HepG2 (cell line): ENCODE data around the gene OR52I1. TPM values are rescaled to one million over a fixed set of nuclear protein-coding genes. Genes with fewer than 3 reads are reported as not detected.

ENCODE experiments used
- ATAC-seq: fragments of 200-7000 bp; cut with Tn5 transposase; 3 replicates; pipeline ENCODE4 v1.9.1; 2020; ENCODE audit warnings: mild to moderate bottlenecking, moderate library complexity
- BruUV-seq: library from RNA; stranded (reverse); fragments of 400-500 nt; replicated peaks from 2 replicates; lab custom pipeline; 2021; lab: Mats Ljungman, UMichigan
- CTCF ChIA-PET: fragments of 300-600 bp; formaldehyde crosslinking; extraction: SDS; loops from one replicate; lab custom pipeline; 2021; ENCODE audit warnings: low total read pairs, inconsistent platforms, low intra/inter-chr PET ratio; lab: Yijun Ruan, JAX
- POLR2A ChIA-PET: fragments of 350-600 bp; sonication (Branson Sonifier 250); formaldehyde crosslinking; loops from one replicate; lab custom pipeline; 2020; ENCODE audit warnings: antibody characterized with exemption, inconsistent platforms; lab: Yijun Ruan, JAX
- DNase-seq: peaks from one replicate; pipeline ENCODE4 v3.0.0-alpha.2; 2015; ENCODE audit warnings: low spot score
- FAIRE-seq: peaks from 3 replicates; lab custom pipeline; 2011; peaks lifted over from hg19 to GRCh38; lab: Jason Lieb, UNC
- H2AFZ ChIP-seq: one replicate; pipeline ENCODE4 v1.6.1; 2011; ENCODE audit warnings: low read length, inconsistent platforms
- H3K27ac ChIP-seq: fragments of 300-600 bp; 3 replicates; pipeline ENCODE4 v1.8.0; 2011; ENCODE audit warnings: mixed run types, mild to moderate bottlenecking, mixed read lengths, low read length, inconsistent platforms; ENCODE audit not compliant: insufficient read depth; ENCODE audit errors: extremely low read length
- H3K27me3 ChIP-seq, 2 experiments: fragments of 200-600 bp in 1 of 2; 2 replicates in 1 of 2; 3 replicates in 1 of 2; pipeline versions ENCODE4 v1.6.0 to v1.8.0; 2011; ENCODE audit warnings: low read length in 2 of 2, mild to moderate bottlenecking in 2 of 2, moderate library complexity in 2 of 2, inconsistent platforms in 1 of 2; ENCODE audit not compliant: insufficient read depth in 2 of 2, control insufficient read depth in 1 of 2
- H3K36me3 ChIP-seq, 2 experiments: fragments of 200-600 bp in 1 of 2; replicated peaks in 1 of 2; 2 replicates in 1 of 2; 3 replicates in 1 of 2; pipeline versions ENCODE4 v1.5.1 to v1.8.0; 2011; ENCODE audit warnings: low read length in 2 of 2, inconsistent platforms in 1 of 2; ENCODE audit not compliant: insufficient read depth in 2 of 2, control insufficient read depth in 1 of 2
- H3K4me1 ChIP-seq: 2 replicates; pipeline ENCODE4 v1.5.1; 2012; ENCODE audit warnings: low read length, inconsistent platforms; ENCODE audit not compliant: insufficient read depth
- H3K4me2 ChIP-seq: 2 replicates; pipeline ENCODE4 v1.6.0; 2011; ENCODE audit warnings: low read depth, low read length, inconsistent platforms
- H3K4me3 ChIP-seq, 3 experiments: fragments of 200-600 bp in 1 of 3; sonication (generic), shearing (Covaris generic) in 1 of 3; replicated peaks in 1 of 3; 2 replicates each; pipeline ENCODE4 v1.5.1; 2011 to 2016; ENCODE audit warnings: low read length in 3 of 3, inconsistent platforms in 2 of 3, low read depth in 2 of 3, mild to moderate bottlenecking in 2 of 3, control low read depth in 1 of 3, mixed read lengths in 1 of 3; ENCODE audit not compliant: insufficient read depth in 1 of 3
- H3K79me2 ChIP-seq: one replicate; pipeline ENCODE4 v1.6.1; 2011; ENCODE audit warnings: low read length, inconsistent platforms; ENCODE audit not compliant: insufficient read depth
- H3K9ac ChIP-seq: 2 replicates; pipeline ENCODE4 v1.6.0; 2011; ENCODE audit warnings: mild to moderate bottlenecking, low read depth, low read length, inconsistent platforms; ENCODE audit not compliant: insufficient read depth
- H3K9me3 ChIP-seq: 2 replicates; pipeline ENCODE4 v1.5.1; 2012; ENCODE audit warnings: mild to moderate bottlenecking, low read length
- H4K20me1 ChIP-seq: 2 replicates; pipeline ENCODE4 v1.6.0; 2011; ENCODE audit warnings: inconsistent platforms, mild to moderate bottlenecking, low read length, moderate library complexity; ENCODE audit not compliant: insufficient read depth
- ATF1 ChIP-seq: IDR thresholded peaks from 2 replicates; pipeline ENCODE4 v1.6.1; 2016; ENCODE audit warnings: mild to moderate bottlenecking, control low read depth
- HNRNPK ChIP-seq: fragments of 200-400 bp; formaldehyde crosslinking; IDR thresholded peaks from 2 replicates; pipeline ENCODE4 v1.6.1; 2018; ENCODE audit warnings: low read length, low read depth, moderate library complexity, mild to moderate bottlenecking; ENCODE audit not compliant: poor library complexity, severe bottlenecking
- ISL2 ChIP-seq: sonication (generic); formaldehyde crosslinking; IDR thresholded peaks from 2 replicates; pipeline ENCODE4 v1.5.0; 2020; ENCODE audit warnings: missing genetic modification reagents
- SALL2 ChIP-seq: sonication (generic); formaldehyde crosslinking; IDR thresholded peaks from 2 replicates; pipeline ENCODE4 v1.8.1; 2023; ENCODE audit warnings: mild to moderate bottlenecking, missing genetic modification reagents, inconsistent platforms
- YEATS4 ChIP-seq: sonication (generic); formaldehyde crosslinking; IDR thresholded peaks from 2 replicates; pipeline ENCODE4 v1.4.0; 2020; ENCODE audit warnings: missing genetic modification reagents, borderline replicate concordance
- ZBTB20 ChIP-seq: sonication (generic); formaldehyde crosslinking; IDR thresholded peaks from 2 replicates; pipeline ENCODE4 v1.8.1; 2023; ENCODE audit warnings: missing genetic modification reagents, low read depth, mild to moderate bottlenecking, borderline replicate concordance
- ZNF17 ChIP-seq: sonication (generic); formaldehyde crosslinking; IDR thresholded peaks from 2 replicates; pipeline ENCODE4 v1.5.0; 2020; ENCODE audit warnings: mild to moderate bottlenecking, missing genetic modification reagents
- ZNF260 ChIP-seq: sonication (generic); formaldehyde crosslinking; IDR thresholded peaks from 2 replicates; pipeline ENCODE4 v1.4.0; 2020; ENCODE audit warnings: missing genetic modification reagents, low read depth, mild to moderate bottlenecking, borderline replicate concordance
- ZNF790 ChIP-seq: sonication (generic); formaldehyde crosslinking; IDR thresholded peaks from 2 replicates; pipeline ENCODE4 v1.8.0; 2022; ENCODE audit warnings: missing genetic modification reagents, mild to moderate bottlenecking, borderline replicate concordance
- WGBS: methylation state at CpG from one replicate; pipeline ENCODE4 v1.1.6; 2017; ENCODE audit warnings: low lambda C conversion rate; 5-methylcytosine and 5-hydroxymethylcytosine counted together
- in situ Hi-C: cut with HindIII; loops from 2 replicates; pipeline ENCODE4 v1.10.0; 2017; ENCODE audit warnings: low pct_unique_long_range_greater_than_20kb; ENCODE audit not compliant: extremely low pct_ligation_motif_present
- intact Hi-C: fragments of 100-400 bp; cut with micrococcal nuclease; formaldehyde crosslinking; loops from one replicate; pipeline ENCODE4 v1.10.0; 2022; ENCODE audit not compliant: unreplicated experiment
- polyA plus RNA-seq, 8 experiments: library from polyadenylated mRNA; depleted of rRNA in 3 of 8; stranded (reverse) in 7 of 8; unstranded in 1 of 8; fragments of >200 nt; fragmentation: Illumina TruSeq in 4 of 8; extraction: Trizol in 4 of 8; gene quantifications; 2 replicates each; pipeline versions ENCODE4 v1.2.1 to v1.2.3, GENCODE V29; 2011 to 2016; ENCODE audit warnings: low read depth in 4 of 8, missing spikeins in 1 of 8, mixed read lengths in 1 of 8; ENCODE audit not compliant: insufficient read depth in 1 of 8
- total RNA-seq, 5 experiments: library from RNA; depleted of rRNA; stranded (reverse); fragments of >200 nt; fragmentation: Illumina TruSeq; extraction: Trizol; gene quantifications; 2 replicates each; pipeline ENCODE4 v1.2.3, GENCODE V29; 2016; ENCODE audit warnings: low read depth in 1 of 5
- TF ChIP-seq, protein P1 (sequence below): sonication (generic); formaldehyde crosslinking; IDR thresholded peaks from 2 replicates; pipeline ENCODE4 v1.5.0; 2020; ENCODE audit warnings: mild to moderate bottlenecking, missing genetic modification reagents, borderline replicate concordance

Gene OR52I1
- total and polyA plus RNA-seq, 2 of the 13 experiments (the other 11 are each of a cell fraction or from before 2014, with no cell fraction given): not detected

DNA sequence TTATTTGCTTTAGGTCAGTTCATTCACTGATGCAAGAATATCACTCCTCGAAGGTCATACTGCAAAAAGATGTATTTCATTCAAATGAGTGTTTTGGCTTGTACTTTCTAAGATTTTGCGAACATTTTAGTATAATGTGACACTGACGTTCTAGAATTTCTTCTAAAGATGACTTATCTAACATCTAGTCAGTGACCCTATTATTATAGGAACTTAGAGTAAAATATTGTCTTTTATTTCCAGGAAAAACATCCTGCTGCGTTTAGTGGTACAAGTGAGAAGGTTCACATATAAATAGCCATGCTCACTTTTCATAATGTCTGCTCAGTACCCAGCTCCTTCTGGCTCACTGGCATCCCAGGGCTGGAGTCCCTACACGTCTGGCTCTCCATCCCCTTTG is 48.9 kb upstream of the OR52I1 start, which contains the start of gene OR52M1:
Gene OR52M1, plus strand, starts transcription at position 301 of the 400 bp plus-strand sequence. Its CDS starts 0 bp downstream, at position 301.
- TF ChIP-seq YEATS4 (CRISPR knock-in tag) (no peak), ZNF17 (CRISPR knock-in tag) (no peak), ZNF260 (CRISPR knock-in tag) (no peak), ZNF790 (CRISPR knock-in tag) (no peak), ZBTB20 (CRISPR knock-in tag) (no peak), HNRNPK (no peak), SALL2 (CRISPR knock-in tag) (no peak), ATF1 (no peak), ISL2 (CRISPR knock-in tag) (no peak)
- TF ChIP-seq, protein P1, sequence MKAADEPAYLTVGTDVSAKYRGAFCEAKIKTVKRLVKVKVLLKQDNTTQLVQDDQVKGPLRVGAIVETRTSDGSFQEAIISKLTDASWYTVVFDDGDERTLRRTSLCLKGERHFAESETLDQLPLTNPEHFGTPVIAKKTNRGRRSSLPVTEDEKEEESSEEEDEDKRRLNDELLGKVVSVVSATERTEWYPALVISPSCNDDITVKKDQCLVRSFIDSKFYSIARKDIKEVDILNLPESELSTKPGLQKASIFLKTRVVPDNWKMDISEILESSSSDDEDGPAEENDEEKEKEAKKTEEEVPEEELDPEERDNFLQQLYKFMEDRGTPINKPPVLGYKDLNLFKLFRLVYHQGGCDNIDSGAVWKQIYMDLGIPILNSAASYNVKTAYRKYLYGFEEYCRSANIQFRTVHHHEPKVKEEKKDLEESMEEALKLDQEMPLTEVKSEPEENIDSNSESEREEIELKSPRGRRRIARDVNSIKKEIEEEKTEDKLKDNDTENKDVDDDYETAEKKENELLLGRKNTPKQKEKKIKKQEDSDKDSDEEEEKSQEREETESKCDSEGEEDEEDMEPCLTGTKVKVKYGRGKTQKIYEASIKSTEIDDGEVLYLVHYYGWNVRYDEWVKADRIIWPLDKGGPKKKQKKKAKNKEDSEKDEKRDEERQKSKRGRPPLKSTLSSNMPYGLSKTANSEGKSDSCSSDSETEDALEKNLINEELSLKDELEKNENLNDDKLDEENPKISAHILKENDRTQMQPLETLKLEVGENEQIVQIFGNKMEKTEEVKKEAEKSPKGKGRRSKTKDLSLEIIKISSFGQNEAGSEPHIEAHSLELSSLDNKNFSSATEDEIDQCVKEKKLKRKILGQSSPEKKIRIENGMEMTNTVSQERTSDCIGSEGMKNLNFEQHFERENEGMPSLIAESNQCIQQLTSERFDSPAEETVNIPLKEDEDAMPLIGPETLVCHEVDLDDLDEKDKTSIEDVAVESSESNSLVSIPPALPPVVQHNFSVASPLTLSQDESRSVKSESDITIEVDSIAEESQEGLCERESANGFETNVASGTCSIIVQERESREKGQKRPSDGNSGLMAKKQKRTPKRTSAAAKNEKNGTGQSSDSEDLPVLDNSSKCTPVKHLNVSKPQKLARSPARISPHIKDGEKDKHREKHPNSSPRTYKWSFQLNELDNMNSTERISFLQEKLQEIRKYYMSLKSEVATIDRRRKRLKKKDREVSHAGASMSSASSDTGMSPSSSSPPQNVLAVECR (CRISPR knock-in tag): no peak
- Histone ChIP-seq H3K9me3 (no peaks in the 10 kb centered on the region), H3K4me3 (no peak within 1 kb of the TSS), H3K9ac (no peak within 1 kb of the TSS), H3K36me3 (no peaks in the 10 kb centered on the region), H3K79me2 (no peaks in the 10 kb centered on the region), H3K27ac (no peak within 1 kb of the TSS), H3K27me3 (peaks cover 0 to 11% of the 10 kb centered on the region in 2 experiments; a peak in 1 of 5 replicates), H3K4me2 (no peak within 1 kb of the TSS), H3K4me1 (peaks cover 7% of the 10 kb centered on the region; the same call in 1 of the 2 replicates), H2AFZ (no peak within 1 kb of the TSS), H4K20me1 (no peaks in the 10 kb centered on the region)
- intact Hi-C loops (no loop called here), in situ Hi-C loops (no loop called here)
- ATAC-seq (no peak), FAIRE-seq (no peak), DNase-seq (no peak)
- 11% methylated on average over 5 of the region's 5 CpGs for WGBS
- no TSS peak for BruUV-seq
- ChIA-PET CTCF (no interaction called here), POLR2A (no interaction called here)
